SKM-1 treated with dmso at 0.1 percent for 144 hours (cell line): ENCODE data around the gene CYSLTR2.

Source experiments
- DNase-seq: peaks from one replicate; lab custom pipeline; 2025; ENCODE audit not compliant: unreplicated experiment; lab: John Stamatoyannopoulos, UW

Gene CYSLTR2

DNA sequence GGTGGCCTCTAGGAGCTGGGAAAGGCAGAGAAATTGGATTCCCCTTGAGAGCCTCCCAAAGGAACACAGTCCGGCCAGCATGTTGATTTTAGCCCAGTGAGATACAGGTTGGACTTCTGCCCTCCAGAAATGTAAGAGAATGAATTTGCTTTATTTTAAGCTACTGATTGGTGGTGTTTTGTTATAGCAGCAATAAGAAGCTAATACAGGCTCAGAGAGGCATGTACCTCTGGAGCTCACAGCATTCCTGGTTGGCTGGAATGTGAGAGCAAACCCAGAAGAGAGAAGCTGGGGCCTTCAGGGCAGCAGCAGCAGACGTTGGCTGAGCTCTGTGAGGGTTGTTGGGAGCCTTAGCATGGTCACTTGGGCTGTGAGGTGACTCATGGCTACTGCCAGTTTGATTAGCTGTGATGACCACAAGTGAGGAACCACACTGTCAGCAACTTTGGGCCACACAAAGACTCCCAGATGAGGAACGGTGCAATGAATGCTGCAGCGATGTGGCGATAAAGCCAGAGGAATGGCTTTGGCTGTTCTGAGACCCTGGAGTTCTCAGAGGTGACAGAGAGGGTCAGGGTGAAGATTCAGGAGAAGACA is 80.1 kb downstream of the CYSLTR2 start:
- DNase-seq = no peak

DNA sequence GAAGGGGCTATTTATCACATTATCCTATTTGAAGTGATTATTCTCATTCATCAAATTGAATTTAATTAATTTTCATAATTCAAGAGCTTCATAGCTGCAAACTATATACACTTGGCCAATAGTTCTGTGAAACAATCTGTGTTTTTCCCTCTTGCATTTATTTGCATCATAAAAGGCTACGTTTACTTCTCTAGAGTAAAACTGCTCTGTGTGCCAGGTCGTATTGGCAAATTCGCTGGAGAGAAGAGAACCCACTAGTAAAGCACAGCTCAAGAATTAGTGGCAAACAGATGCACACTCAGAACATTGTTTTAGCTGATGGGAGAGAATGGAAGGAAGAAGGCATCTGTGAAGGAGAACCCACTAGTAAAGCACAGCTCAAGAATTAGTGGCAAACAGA is 81.8 kb downstream of the CYSLTR2 start:
- no peak for DNase-seq

DNA sequence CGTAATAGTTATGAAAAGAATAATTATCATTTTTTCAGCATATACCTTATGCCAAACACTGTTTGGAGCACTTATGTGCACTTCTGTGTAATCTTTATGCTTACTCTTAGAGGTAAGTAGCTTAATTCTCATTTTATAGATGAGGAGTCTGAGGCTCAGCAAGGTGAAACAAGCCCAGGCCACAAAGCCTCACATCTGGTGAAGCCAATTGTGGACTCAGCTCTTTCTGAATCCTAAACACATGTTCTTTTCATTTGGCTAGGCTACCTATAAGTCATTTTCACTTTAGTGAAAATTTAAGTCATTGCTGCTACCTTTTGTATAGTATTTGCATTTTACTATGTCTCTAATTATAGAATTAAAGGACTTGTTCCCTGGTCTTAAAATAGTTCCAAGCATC is 84.0 kb downstream of the CYSLTR2 start:
- no peak for DNase-seq

DNA sequence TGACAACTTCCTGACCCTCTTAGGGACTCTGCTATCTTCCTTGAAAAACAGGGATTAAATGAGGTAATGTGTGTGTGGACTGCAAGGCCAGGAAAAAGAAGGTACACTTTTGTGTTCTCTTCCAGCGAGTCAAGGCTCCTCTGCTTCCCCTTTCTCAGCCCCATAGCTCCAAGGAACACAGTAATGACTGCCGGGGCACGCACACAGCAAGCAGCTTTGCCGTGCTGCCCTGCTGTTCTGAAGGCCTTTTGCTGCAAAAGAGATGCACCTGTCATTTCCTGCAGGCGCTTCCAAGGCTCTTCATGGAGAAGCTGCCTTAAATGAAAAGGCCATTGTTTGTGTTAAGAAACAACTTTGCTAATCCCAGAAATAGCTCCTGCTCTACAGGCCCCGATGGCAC is 84.6 kb downstream of the CYSLTR2 start:
- peak; percentile 3 for DNase-seq

DNA sequence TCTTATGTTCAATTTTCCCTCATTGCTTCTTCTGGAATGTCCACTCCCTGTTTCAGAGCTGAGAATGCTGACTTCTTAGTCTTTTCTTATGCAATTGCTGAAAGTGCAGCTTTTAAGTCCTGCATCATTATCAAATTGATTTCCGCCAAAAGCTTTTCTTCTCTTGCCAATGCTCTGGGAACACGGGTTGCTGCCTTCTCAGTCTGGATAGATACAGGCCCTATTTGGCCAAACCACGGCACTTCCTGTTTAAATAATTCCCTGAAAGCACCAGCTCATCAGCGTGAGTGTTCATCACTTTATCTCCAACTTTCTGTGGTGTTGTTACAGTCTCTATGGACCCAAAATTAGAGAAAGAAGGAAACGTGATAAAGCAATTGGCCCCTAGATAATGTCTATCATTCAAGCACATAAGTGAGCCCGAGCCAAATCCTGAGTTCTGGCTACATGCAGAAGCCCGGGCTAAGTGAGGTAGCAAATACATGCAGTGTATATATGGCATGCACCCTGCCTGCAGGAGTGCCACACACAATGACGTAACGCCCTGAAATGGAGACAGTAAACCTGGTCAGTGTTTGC is 85.7 kb downstream of the CYSLTR2 start:
- no peak for DNase-seq

DNA sequence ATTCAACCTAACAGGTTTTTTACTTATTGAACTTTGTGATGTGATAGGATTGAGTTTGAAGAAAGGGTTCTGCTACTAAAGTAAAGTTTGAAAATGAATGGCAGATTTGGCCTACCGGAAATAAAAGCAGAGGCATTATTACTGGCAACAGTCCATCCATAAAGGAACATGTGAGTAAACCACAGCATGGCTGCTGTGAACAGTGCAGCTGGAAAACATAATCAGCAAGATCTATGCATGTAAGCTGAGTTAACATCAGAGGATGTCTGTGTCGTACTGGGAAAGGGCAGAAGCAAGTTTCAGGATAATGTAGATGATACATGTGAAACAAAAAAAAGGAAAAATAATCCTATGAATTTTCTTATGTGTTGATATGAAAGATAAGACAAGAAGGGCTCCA is 87.6 kb downstream of the CYSLTR2 start:
- DNase-seq = no peak

DNA sequence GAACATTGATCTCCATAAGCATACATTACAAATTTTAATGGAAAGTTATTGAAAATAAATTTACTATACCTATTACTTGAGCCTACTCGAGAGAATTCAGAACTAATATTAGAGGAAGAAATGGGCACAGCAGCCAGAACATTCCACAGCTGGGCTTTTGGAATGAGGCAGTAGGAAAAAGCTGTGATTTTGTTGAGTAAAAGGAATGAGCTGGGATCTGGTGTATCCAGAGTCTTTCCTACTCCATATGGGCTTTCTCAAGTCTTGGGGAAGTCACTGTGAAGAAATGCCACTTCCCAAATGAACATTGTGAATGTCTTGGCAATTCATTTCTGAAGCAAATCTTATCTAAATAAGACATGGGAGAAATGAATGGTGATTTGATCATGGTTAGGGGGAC is 93.1 kb downstream of the CYSLTR2 start:
- DNase-seq = no peak

DNA sequence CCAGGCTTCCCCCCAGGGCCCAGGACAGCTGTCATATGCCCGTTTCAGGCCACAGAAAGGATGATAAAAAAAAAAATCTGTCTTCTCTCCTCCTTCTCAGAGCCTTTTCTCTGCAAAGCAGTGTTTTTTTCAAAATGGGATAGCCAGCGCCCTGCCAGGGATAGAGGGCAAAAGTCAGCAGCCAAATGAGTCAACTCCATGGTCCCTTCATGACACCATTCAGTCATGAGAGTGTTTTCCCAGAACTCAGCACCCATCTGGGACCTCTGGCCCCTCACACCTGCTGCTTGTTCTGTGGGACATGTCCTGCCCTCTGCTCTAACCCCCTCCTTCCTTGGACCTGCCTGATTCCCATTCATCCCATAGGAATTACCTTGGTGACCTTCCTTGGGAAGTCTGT is 95.0 kb downstream of the CYSLTR2 start:
- no peak for DNase-seq

DNA sequence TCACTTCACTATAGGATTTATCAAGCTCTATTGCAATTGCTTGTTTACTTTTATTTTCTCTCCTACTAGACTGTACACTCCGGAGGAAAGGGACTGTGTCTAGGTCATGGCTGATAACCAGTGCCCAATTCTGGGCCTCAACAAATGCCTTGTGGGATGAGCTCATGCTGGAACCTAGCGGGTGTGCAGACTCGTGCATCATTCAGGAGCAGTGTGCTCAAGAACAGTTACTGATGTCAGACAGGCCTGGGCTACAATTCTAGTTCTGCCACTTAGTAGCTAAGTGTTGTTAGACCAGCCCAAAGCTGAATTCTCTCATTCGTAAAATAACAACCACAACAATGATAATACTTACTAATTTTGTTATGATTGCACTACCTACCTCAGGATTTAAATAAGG is 95.4 kb downstream of the CYSLTR2 start:
- DNase-seq = no peak

DNA sequence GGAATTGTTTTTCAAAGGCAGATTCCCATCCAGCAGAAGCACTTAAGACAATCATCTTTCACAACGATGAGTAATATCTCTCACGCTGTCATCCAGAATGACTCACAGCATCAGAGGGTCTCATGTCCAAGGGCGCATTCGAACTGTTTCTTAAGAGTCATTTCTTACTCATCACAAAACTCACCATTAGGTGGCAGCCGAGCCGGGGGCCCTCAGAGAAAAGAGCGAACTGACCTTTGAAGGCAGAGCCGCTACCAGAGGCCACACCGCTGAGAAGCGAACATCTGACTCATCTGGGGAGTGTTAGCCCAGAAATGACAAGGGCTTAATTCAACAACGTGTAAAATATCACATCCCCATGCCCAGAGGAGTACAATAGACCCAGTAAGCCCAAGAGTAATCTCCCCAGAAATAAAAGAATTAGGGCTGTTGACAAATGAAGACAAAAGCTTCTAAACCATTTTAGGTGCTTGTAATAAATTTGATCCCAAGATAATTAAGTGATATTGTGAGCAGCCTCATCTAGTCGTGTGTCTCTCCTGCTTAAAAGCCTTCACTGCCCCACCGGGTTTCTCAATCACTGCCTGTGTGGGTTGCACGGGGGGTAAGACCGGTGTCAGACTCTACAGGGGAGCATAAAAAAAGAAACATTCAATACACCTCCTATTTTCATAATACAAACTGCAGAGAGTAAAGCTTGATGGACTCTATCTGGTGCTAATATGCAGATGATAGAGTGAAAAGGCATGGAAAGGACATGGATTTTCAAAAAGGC is 96.2 kb downstream of the CYSLTR2 start:
- no peak for DNase-seq

DNA sequence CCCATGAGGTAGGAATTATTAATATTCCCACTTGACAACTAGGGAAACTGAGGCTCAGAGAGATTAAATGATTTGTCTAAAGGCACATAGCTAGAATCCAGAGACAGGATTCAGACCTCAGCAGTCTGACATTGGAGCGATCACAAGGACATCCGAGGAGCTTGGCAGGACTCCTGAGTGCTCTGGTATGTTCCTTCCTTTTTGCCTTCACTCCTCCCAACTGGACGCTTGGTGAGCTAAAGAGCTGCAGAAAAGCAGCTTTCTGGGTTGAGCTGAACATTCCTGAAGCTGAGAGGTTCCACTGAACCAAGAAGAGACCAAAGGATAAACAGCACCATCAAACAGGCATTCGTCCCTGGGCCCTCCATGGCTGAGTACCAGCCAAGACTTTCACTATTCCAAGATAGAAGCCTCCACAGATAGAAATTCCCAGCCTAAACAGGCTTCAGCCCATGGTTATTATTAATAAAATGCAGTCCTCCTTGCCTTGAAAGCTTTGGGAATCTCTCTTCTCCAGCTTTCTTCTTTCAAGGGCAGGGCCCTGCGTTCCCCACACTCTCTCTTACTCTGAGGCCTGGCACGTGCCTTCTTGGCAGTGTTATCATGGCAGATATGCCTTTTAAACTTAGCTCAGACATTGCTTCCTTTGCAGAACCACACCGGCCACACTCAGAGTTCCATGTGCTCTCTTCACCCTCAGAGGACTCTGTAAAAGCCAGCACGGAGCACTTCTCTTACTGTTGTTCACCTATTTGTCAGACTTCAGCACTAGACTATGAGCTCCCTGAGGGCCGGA is 97.1 kb downstream of the CYSLTR2 start:
- DNase-seq = no peak

DNA sequence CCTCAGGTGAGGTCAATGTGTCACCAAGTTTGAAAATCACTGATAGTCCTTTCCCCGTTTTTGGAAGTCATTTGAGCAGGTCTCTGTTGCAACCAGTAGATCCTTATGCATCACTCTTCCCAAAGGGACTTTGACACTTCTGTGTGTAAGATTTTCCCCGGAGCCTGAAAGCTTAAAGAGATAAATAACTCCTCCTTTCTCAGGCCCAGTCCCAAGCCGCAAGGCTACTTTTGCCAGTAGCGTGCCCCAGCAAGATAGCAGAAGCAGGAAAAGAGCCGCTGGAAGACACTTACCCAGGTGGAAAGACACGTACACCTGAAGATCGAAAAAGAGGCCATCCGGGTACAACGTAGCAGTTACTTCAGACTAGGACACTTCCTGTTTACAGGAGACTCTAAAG is 106.9 kb downstream of the CYSLTR2 start:
- no peak for DNase-seq
